Gastrocnemius medialis (tissue), 4 donors: ENCODE results near the gene IGF1R. TPM values are rescaled to one million over a fixed set of nuclear protein-coding genes. Genes with fewer than 3 reads are reported as not detected.

ENCODE experiments used
- ATAC-seq, 2 donors: fragments of 150-250 bp; one replicate each; pipeline ENCODE4 v1.9.1; 2016
- DNase-seq, 2 donors: peaks; one replicate each; pipeline ENCODE4 v3.0.0-alpha.2; 2019
- H3K27ac ChIP-seq, 4 donors: fragments of 200-600 bp; sonication (generic); 1 replicate in 1 of 4; 2 replicates in 3 of 4; pipeline ENCODE4 v1.5.1; 2016 to 2018; ENCODE audit warnings: mild to moderate bottlenecking in 2 of 4, moderate library complexity in 1 of 4
- H3K27me3 ChIP-seq, 3 donors: fragments of 200-600 bp; sonication (generic) in 2 of 3; 1 replicate in 1 of 3; 2 replicates in 2 of 3; pipeline versions ENCODE4 v1.5.1 to v1.6.0; 2016 to 2019; ENCODE audit warnings: mild to moderate bottlenecking in 1 of 3, moderate library complexity in 1 of 3
- H3K36me3 ChIP-seq, 2 donors: fragments of 200-600 bp; sonication (generic) in 1 of 2; one replicate each; pipeline ENCODE4 v1.5.1; 2017 to 2018
- H3K4me1 ChIP-seq, 2 donors: fragments of 200-600 bp; sonication (generic) in 1 of 2; one replicate each; pipeline ENCODE4 v1.5.1; 2016 to 2017; ENCODE audit warnings: mild to moderate bottlenecking in 2 of 2
- H3K4me3 ChIP-seq, 4 donors: fragments of 200-600 bp; sonication (generic) in 3 of 4; 1 replicate in 1 of 4; 2 replicates in 3 of 4; pipeline ENCODE4 v1.5.1; 2016 to 2019; ENCODE audit warnings: mild to moderate bottlenecking in 2 of 4
- H3K9me3 ChIP-seq, 3 donors: fragments of 200-600 bp; sonication (generic) in 2 of 3; 1 replicate in 1 of 3; 2 replicates in 2 of 3; pipeline ENCODE4 v1.5.1; 2016 to 2019
- POLR2A ChIP-seq, 2 donors: fragments of 450-650 bp; IDR thresholded peaks; one replicate each; pipeline ENCODE4 v1.6.1; 2017; ENCODE audit warnings: antibody characterized with exemption in 2 of 2, mild to moderate bottlenecking in 2 of 2, moderate library complexity in 2 of 2
- in situ Hi-C, 4 donors: fragments of 200-750 bp; cut with MboI; loops; one replicate each; pipeline versions ENCODE4 v1.15.0 to v1.8.0; 2017; ENCODE audit warnings: low sequenced_read_pairs in 4 of 4
- intact Hi-C: fragments of 100-400 bp; cut with DNase I; formaldehyde crosslinking; loops from one replicate; pipeline ENCODE4 v1.15.1; 2023; ENCODE audit warnings: low total_unique reads
- total RNA-seq, 4 donors: library from RNA; depleted of rRNA; stranded (reverse); fragments of >200 nt; gene quantifications; one replicate each; pipeline versions ENCODE4 v1.1.0 to v1.2.3, GENCODE V29; 2016
- TF ChIP-seq, protein P1 (sequence below), 5 experiments: fragments of 450-650 bp in 3 of 5; fragments of 200-600 bp in 2 of 5; sonication (generic) in 2 of 5; IDR thresholded peaks in 4 of 5; conservative IDR thresholded peaks in 1 of 5; 1 replicate in 4 of 5; 2 replicates in 1 of 5; pipeline ENCODE4 v1.5.1; 2016 to 2019; ENCODE audit warnings: antibody characterized with exemption in 5 of 5, mild to moderate bottlenecking in 3 of 5, moderate library complexity in 3 of 5

The IGF1R gene
- total RNA-seq, 4 donors from 2014 or later, result 10.1 to 50.4 (median 12.3) TPM

- in situ Hi-C loops (loop anchor here in 3 of 4 donors (10.0 to 25.0 kb wide), 2 partner anchors 91 to 437 kb away; no protein-coding TSS in a partner anchor), intact Hi-C loops (no loop called here)
- Histone ChIP-seq H3K9me3 (no peaks in the 10 kb centered on the region), H3K4me3 (no peak overlapping the region), H3K27ac (no peak overlapping the region), H3K27me3 (peaks cover 39 to 52% (median 42%) of the 10 kb centered on the region in 3 donors), H3K4me1 (no peaks in the 10 kb centered on the region), H3K36me3 (no peaks in the 10 kb centered on the region)
- ATAC-seq (no peak), DNase-seq (no peak)
- no peak for TF ChIP-seq POLR2A (IDR thresholded peaks at IDR 0.05)
- TF ChIP-seq, protein P1, sequence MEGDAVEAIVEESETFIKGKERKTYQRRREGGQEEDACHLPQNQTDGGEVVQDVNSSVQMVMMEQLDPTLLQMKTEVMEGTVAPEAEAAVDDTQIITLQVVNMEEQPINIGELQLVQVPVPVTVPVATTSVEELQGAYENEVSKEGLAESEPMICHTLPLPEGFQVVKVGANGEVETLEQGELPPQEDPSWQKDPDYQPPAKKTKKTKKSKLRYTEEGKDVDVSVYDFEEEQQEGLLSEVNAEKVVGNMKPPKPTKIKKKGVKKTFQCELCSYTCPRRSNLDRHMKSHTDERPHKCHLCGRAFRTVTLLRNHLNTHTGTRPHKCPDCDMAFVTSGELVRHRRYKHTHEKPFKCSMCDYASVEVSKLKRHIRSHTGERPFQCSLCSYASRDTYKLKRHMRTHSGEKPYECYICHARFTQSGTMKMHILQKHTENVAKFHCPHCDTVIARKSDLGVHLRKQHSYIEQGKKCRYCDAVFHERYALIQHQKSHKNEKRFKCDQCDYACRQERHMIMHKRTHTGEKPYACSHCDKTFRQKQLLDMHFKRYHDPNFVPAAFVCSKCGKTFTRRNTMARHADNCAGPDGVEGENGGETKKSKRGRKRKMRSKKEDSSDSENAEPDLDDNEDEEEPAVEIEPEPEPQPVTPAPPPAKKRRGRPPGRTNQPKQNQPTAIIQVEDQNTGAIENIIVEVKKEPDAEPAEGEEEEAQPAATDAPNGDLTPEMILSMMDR (IDR thresholded peaks at IDR 0.05 in 4 of 5, conservative IDR thresholded peaks at IDR 0.05 in 1 of 5), result no peak
Observed at GRCh38 chr15:98625614-98626013, 22.7 kb upstream of the IGF1R start.

DNA sequence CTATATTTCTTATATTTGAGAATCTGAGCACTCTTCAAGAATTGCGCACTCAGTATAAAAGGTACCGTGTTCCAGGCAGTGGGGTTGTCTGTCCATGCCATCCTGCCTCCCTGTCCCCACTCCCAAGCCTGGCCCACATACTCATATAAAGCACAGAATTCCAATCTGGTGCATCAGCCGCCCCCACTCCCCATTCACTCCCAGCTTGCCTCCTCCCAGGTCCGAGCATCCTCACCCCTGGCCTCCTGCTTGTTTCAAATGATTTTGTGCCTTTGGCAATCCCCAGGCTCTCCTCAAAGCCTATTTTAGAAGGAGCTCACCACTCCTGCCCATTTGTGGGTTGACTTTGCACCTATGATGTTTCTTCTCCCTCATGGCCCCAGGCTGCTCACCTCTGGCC is 22.2 kb upstream of the IGF1R start:
- Histone ChIP-seq H3K4me1 (no peaks in the 10 kb centered on the region), H3K4me3 (no peak overlapping the region), H3K27ac (no peak overlapping the region), H3K9me3 (no peaks in the 10 kb centered on the region), H3K36me3 (no peaks in the 10 kb centered on the region), H3K27me3 (peaks cover 34 to 49% (median 41%) of the 10 kb centered on the region in 3 donors)
- in situ Hi-C loops (loop anchor here in 3 of 4 donors (10.0 to 25.0 kb wide), 2 partner anchors 91 to 436 kb away; no protein-coding TSS in a partner anchor), intact Hi-C loops (no loop called here)
- no peak for TF ChIP-seq POLR2A (IDR thresholded peaks at IDR 0.05)
- TF ChIP-seq, protein P1 (IDR thresholded peaks at IDR 0.05 in 4 of 5, conservative IDR thresholded peaks at IDR 0.05 in 1 of 5), result no peak
- ATAC-seq, result no peak
- DNase-seq, result no peak

GRCh38 chr15:98628216-98628615 is 20.1 kb upstream of the IGF1R start:
- no peak overlapping the region for H3K27ac ChIP-seq
- in situ Hi-C loops (loop anchor here in 3 of 4 donors (10.0 to 25.0 kb wide), 2 partner anchors 93 to 434 kb away; no protein-coding TSS in a partner anchor), intact Hi-C loops (no loop called here)
- H3K36me3 ChIP-seq, result no peaks in the 10 kb centered on the region
- TF ChIP-seq, protein P1 (IDR thresholded peaks at IDR 0.05 in 4 of 5, conservative IDR thresholded peaks at IDR 0.05 in 1 of 5), result no peak
- no peak for TF ChIP-seq POLR2A (IDR thresholded peaks at IDR 0.05)
- DNase-seq, result no peak
- H3K4me3 ChIP-seq, result no peak overlapping the region
- no peaks in the 10 kb centered on the region for H3K9me3 ChIP-seq
- no peaks in the 10 kb centered on the region for H3K4me1 ChIP-seq
- peaks cover 14 to 37% (median 29%) of the 10 kb centered on the region in 3 donors for H3K27me3 ChIP-seq
- no peak for ATAC-seq

DNA sequence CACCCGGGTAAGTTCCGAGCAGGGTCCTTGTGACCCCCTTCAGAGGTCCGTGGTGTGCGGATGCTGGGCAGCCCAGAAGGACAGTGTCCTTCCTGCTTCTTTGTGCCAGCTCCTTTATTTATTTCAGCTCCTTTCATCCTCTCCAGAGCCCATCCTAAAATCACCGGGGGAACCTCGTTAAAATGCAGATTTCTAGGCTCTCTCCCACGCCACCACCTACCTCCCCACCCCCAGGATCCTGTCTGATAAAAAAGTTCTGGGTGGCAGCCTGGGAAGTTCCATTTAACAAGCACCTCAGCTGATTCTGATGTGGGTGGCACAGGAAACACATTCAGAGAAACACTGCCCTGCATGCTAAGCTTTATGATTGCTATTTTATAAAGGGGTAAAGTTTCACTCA is 12.5 kb upstream of the IGF1R start:
- H3K27ac ChIP-seq, result no peak overlapping the region
- in situ Hi-C loops, result loop anchor here in 2 of 4 donors (25.0 kb wide), 1 partner anchor 426 kb away; no protein-coding TSS in a partner anchor
- DNase-seq, result no peak
- intact Hi-C loops, result no loop called here
- H3K9me3 ChIP-seq, result no peaks in the 10 kb centered on the region
- peaks cover 0 to 20% (median 19%) of the 10 kb centered on the region in 3 donors for H3K27me3 ChIP-seq
- no peak overlapping the region for H3K4me3 ChIP-seq
- H3K36me3 ChIP-seq, result no peaks in the 10 kb centered on the region
- TF ChIP-seq POLR2A (IDR thresholded peaks at IDR 0.05), result no peak
- TF ChIP-seq, protein P1 (IDR thresholded peaks at IDR 0.05 in 4 of 5, conservative IDR thresholded peaks at IDR 0.05 in 1 of 5), result no peak
- no peaks in the 10 kb centered on the region for H3K4me1 ChIP-seq
- ATAC-seq, result no peak
